Smooth muscle cell (in vitro differentiated cells): ENCODE measurements around the gene IRAG1. TPM values are rescaled to one million over a fixed set of nuclear protein-coding genes. Genes with fewer than 3 reads are reported as not detected.
A peak's percentile ranks its signal among the peaks of the same experiment; 100 is the strongest.

Experiments used
- DNase-seq: peaks from one replicate; lab custom pipeline; 2025; ENCODE audit not compliant: unreplicated experiment; lab: John Stamatoyannopoulos, UW
- H2AFZ ChIP-seq: fragments of 200-600 bp; sonication (generic); 2 replicates; pipeline ENCODE4 v1.6.0; 2016; ENCODE audit warnings: antibody characterized with exemption, low read depth, mild to moderate bottlenecking
- H3F3A ChIP-seq: fragments of 200-600 bp; sonication (generic); 2 replicates; pipeline ENCODE4 v1.6.0; 2017; ENCODE audit warnings: antibody characterized with exemption, low read depth
- H3K27ac ChIP-seq: fragments of 200-600 bp; sonication (generic); 2 replicates; pipeline ENCODE4 v1.5.1; 2016; ENCODE audit warnings: low read depth, mild to moderate bottlenecking
- H3K27me3 ChIP-seq: fragments of 200-600 bp; sonication (generic); 2 replicates; pipeline ENCODE4 v1.6.1; 2016; ENCODE audit warnings: low read depth, mild to moderate bottlenecking
- H3K36me3 ChIP-seq: fragments of 200-600 bp; sonication (generic); 2 replicates; pipeline ENCODE4 v1.5.1; 2016; ENCODE audit warnings: low read depth
- H3K4me1 ChIP-seq: fragments of 200-600 bp; sonication (generic); 2 replicates; pipeline ENCODE4 v1.5.1; 2016; ENCODE audit warnings: low read depth
- H3K4me2 ChIP-seq: fragments of 200-600 bp; sonication (generic); 2 replicates; pipeline ENCODE4 v1.6.0; 2016; ENCODE audit warnings: mild to moderate bottlenecking
- H3K4me3 ChIP-seq: fragments of 200-600 bp; sonication (generic); 2 replicates; pipeline ENCODE4 v1.5.1; 2016; ENCODE audit warnings: mild to moderate bottlenecking
- H3K79me2 ChIP-seq: fragments of 200-600 bp; sonication (generic); 2 replicates; pipeline ENCODE4 v1.6.0; 2016; ENCODE audit warnings: low read depth, mild to moderate bottlenecking
- H3K9ac ChIP-seq: fragments of 200-600 bp; sonication (generic); 2 replicates; pipeline ENCODE4 v1.6.0; 2016; ENCODE audit warnings: low read depth
- H3K9me3 ChIP-seq: fragments of 200-600 bp; sonication (generic); replicated peaks from 2 replicates; pipeline ENCODE4 v1.5.1; 2016; ENCODE audit warnings: low read depth
- H4K20me1 ChIP-seq: fragments of 200-600 bp; sonication (generic); 2 replicates; pipeline ENCODE4 v1.6.0; 2016; ENCODE audit warnings: low read depth
- WGBS: methylation state at CpG from one replicate; pipeline ENCODE4 v1.1.7; 2016; ENCODE audit warnings: low lambda C conversion rate; 5-methylcytosine and 5-hydroxymethylcytosine counted together
- polyA plus RNA-seq: library from polyadenylated mRNA; unstranded; fragments of >200 nt; fragmentation: Nextera tagmentation; extraction: Ambion mirVana; gene quantifications from 2 replicates; pipeline ENCODE4 v1.2.1, GENCODE V29; 2016
- total RNA-seq: library from RNA; depleted of rRNA; stranded (reverse); fragments of >200 nt; gene quantifications from 2 replicates; pipeline ENCODE4 v1.2.3, GENCODE V29; 2014
- TF ChIP-seq, protein P1 (sequence below): fragments of 200-600 bp; sonication (generic); IDR thresholded peaks from 2 replicates; pipeline ENCODE4 v1.5.1; 2017; ENCODE audit warnings: borderline replicate concordance, mild to moderate bottlenecking, antibody characterized with exemption; ENCODE audit not compliant: insufficient read depth, poor library complexity, severe bottlenecking

Gene IRAG1
- total and polyA plus RNA-seq, 2 experiments from 2014 or later: 2.5 to 4.4 TPM

DNA sequence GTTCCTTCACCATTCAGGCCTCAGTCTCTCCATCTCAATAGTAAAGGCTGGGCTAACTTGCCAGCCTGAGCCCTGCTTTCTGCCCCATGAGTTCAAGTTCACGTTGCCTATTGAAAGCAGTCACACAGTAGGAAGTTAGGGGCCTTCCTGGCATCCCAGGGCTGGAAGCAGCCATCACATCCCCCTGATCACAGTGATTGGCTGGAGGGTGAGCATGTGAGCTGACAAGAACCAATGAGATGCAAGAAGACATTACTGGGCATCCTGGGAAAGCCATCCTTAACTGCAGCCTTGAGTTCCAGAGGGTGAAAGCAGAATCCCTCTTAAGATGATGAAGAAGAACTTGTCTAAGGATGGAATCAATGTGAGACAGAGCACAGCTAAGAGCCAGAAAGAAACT lies 29.1 kb downstream of the IRAG1 start:
- Histone ChIP-seq H3K4me2 (no peak overlapping the region), H3F3A (peaks cover 12% of the 10 kb centered on the region), H3K79me2 (no peaks in the 10 kb centered on the region), H3K36me3 (no peaks in the 10 kb centered on the region), H3K27ac (no peak overlapping the region), H3K4me1 (peaks cover 8% of the 10 kb centered on the region), H4K20me1 (no peaks in the 10 kb centered on the region), H3K9ac (no peak overlapping the region), H3K27me3 (no peaks in the 10 kb centered on the region), H3K4me3 (no peak overlapping the region), H3K9me3 (no peaks in the 10 kb centered on the region), H2AFZ (no peak overlapping the region)
- 100% methylated on average over 1 of the region's 1 CpG for WGBS
- no peak for DNase-seq
- TF ChIP-seq, protein P1, sequence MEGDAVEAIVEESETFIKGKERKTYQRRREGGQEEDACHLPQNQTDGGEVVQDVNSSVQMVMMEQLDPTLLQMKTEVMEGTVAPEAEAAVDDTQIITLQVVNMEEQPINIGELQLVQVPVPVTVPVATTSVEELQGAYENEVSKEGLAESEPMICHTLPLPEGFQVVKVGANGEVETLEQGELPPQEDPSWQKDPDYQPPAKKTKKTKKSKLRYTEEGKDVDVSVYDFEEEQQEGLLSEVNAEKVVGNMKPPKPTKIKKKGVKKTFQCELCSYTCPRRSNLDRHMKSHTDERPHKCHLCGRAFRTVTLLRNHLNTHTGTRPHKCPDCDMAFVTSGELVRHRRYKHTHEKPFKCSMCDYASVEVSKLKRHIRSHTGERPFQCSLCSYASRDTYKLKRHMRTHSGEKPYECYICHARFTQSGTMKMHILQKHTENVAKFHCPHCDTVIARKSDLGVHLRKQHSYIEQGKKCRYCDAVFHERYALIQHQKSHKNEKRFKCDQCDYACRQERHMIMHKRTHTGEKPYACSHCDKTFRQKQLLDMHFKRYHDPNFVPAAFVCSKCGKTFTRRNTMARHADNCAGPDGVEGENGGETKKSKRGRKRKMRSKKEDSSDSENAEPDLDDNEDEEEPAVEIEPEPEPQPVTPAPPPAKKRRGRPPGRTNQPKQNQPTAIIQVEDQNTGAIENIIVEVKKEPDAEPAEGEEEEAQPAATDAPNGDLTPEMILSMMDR: no peak

DNA sequence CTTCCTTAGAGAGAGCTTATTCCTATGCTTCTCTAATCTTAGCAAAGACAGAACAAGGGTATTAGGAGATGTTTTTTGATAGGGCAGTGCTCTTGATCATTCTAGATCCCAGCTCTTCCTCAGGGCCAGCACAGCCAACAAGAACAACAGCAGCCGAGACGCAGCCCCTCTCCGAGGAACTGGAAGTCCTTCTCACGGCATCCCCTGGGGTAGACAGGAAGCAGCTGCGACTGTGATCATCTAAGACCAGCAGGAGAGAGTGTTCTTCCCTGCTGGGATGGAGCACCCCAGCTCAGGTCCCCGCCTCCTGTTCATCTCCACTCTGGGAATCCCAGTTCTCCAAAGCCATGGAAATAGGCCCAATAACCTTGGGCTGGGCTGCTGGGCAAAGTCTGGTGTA lies 29.6 kb downstream of the IRAG1 start:
- Histone ChIP-seq H3K4me3 (no peak overlapping the region), H3K27me3 (no peaks in the 10 kb centered on the region), H3K79me2 (no peaks in the 10 kb centered on the region), H3K9me3 (no peaks in the 10 kb centered on the region), H3K27ac (no peak overlapping the region), H2AFZ (no peak overlapping the region), H3K36me3 (no peaks in the 10 kb centered on the region), H4K20me1 (no peaks in the 10 kb centered on the region), H3K4me1 (peaks cover 8% of the 10 kb centered on the region), H3K9ac (no peak overlapping the region), H3F3A (peaks cover 12% of the 10 kb centered on the region), H3K4me2 (no peak overlapping the region)
- TF ChIP-seq, protein P1: no peak
- WGBS: 78% methylated on average over 6 of the region's 6 CpGs
- DNase-seq: no peak

DNA sequence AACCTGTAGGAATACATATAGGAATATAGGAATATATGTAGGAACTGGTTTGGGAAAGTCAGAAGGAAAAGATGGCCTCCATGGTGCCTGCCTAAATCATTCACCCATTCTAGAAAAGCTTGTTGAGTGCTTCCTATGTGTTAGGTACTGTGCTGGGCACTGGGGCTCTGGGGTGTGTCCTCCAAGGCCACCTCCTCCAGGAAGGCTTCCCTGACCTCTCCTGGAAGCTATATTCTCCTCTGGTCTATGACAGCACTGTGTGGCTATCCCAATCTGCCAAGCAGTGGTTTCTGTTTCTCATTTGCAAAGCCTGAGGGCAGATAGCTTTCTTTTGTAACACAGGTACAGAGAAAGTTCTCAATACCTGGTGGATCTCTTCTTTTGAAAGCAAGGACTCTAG lies 30.2 kb downstream of the IRAG1 start:
- Histone ChIP-seq H3K27me3 (no peaks in the 10 kb centered on the region), H3K9me3 (no peaks in the 10 kb centered on the region), H3K27ac (no peak overlapping the region), H2AFZ (no peak overlapping the region), H4K20me1 (no peaks in the 10 kb centered on the region), H3K79me2 (no peaks in the 10 kb centered on the region), H3K4me2 (no peak overlapping the region), H3F3A (peaks cover 11% of the 10 kb centered on the region), H3K4me1 (peaks cover 8% of the 10 kb centered on the region), H3K9ac (no peak overlapping the region), H3K36me3 (no peaks in the 10 kb centered on the region), H3K4me3 (no peak overlapping the region)
- DNase-seq: no peak
- TF ChIP-seq, protein P1: no peak

DNA sequence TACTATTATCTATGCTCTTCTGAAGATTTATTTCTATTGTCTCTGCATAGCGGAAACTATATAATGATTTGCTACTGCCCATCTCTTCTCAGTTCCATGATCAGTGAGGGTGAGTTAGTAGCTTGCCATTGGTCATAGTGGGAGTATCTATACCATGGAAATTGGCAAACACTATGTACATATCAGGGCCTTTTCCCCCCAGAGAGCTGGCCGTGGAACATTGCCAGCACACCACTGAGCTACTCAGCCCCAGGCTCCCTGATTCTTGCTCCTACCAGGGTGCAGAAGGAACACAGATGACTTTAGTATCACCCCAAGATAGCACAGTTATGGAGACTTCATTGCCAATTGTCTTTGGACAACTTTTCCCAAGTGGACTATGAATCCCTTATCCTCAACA lies 33.2 kb downstream of the IRAG1 start:
- H3K36me3 ChIP-seq: no peaks in the 10 kb centered on the region
- H3F3A ChIP-seq: peaks cover 11% of the 10 kb centered on the region
- no peak overlapping the region for H3K4me2 ChIP-seq
- H3K79me2 ChIP-seq: no peaks in the 10 kb centered on the region
- H4K20me1 ChIP-seq: no peaks in the 10 kb centered on the region
- H2AFZ ChIP-seq: no peak overlapping the region
- DNase-seq: no peak
- H3K4me1 ChIP-seq: peaks cover 14% of the 10 kb centered on the region
- no peaks in the 10 kb centered on the region for H3K27me3 ChIP-seq
- no peak overlapping the region for H3K4me3 ChIP-seq
- TF ChIP-seq, protein P1: no peak
- H3K9ac ChIP-seq: peak overlapping the region; percentile 35
- no peaks in the 10 kb centered on the region for H3K9me3 ChIP-seq
- peak overlapping the region; percentile 91 for H3K27ac ChIP-seq
- WGBS: 98% methylated on average over 2 of the region's 2 CpGs
